22Rv1 (cell line): ENCODE data around the gene CABCOCO1.

ENCODE experiments used
- ZFX ChIP-seq: fragments of 450-650 bp; IDR thresholded peaks from 2 replicates; pipeline ENCODE4 v1.6.1; 2017; ENCODE audit warnings: antibody characterized with exemption, borderline replicate concordance
- TF ChIP-seq, protein P1 (sequence below): fragments of 450-650 bp; IDR thresholded peaks from 2 replicates; pipeline ENCODE4 v1.5.1; 2017; ENCODE audit warnings: mild to moderate bottlenecking

DNA sequence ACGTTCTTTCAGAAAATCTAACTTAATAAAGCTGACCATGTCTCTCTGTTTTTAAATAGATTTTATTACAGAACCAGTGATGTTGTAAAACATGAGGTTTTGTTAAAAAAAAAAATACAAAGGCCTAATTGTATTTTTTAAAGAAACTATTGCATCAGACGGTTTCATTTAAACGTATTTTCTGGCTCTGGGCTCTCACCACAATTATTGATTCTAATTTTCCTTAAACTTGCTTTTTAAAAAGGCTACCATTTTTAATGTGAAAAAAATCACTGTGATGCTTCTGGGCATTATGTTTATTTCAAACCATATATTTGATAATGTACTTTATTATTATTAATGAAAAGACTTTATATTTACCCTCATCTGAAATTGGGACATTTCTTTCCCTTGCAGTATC lies 94.3 kb downstream of the CABCOCO1 start:
- TF ChIP-seq, protein P1, sequence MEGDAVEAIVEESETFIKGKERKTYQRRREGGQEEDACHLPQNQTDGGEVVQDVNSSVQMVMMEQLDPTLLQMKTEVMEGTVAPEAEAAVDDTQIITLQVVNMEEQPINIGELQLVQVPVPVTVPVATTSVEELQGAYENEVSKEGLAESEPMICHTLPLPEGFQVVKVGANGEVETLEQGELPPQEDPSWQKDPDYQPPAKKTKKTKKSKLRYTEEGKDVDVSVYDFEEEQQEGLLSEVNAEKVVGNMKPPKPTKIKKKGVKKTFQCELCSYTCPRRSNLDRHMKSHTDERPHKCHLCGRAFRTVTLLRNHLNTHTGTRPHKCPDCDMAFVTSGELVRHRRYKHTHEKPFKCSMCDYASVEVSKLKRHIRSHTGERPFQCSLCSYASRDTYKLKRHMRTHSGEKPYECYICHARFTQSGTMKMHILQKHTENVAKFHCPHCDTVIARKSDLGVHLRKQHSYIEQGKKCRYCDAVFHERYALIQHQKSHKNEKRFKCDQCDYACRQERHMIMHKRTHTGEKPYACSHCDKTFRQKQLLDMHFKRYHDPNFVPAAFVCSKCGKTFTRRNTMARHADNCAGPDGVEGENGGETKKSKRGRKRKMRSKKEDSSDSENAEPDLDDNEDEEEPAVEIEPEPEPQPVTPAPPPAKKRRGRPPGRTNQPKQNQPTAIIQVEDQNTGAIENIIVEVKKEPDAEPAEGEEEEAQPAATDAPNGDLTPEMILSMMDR, result no peak
- TF ChIP-seq ZFX, result no peak
